NCI-H226 (cell line): ENCODE results near the gene LYRM4.

Experiments used
- DNase-seq: peaks from one replicate; pipeline ENCODE4 v3.0.0-alpha.2; 2015

The LYRM4 gene

DNA sequence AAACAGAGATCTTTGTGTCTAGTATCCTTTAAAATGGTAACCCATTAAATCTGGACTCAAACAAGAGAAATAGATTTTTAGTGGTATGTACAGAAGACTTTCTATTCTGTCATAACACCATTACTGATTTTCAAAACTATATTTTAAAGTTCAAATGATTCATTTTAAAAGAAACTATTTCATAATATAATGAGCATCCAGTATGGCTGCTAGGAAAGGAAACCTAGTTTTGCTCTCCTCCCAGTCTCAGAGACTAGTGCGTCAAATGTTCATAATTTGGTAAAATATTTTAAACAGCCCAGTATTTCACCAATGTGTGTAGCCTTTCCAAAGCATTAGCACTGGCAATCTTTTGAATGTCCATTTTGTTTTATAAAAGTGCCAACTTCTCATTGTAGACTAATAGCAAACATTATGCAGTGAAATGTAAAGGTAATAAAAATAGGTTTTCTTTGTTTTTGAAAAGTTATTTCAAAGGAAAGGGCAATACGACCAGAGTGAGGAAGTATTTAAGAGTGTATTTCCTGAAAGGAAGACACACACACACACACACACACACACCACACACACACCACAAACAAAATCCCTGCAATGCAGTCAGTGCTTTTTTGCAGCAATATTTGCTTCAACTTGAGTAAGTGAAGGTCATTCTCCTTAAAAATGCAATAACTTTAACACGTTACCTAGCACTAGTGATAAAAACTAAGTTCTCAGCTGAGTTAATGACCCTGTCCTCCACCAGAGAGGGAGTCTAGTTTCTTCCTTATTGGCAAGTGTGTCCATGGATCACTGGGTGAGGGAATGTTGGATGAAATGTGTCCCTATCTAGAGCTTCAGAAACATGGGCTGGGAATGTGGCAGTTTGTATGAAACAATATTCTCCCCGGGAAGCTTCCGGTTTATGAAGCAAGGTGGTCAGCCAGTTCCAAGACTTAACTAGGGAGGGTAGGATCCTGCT is 171.0 kb downstream of the LYRM4 start:
- no peak for DNase-seq

DNA sequence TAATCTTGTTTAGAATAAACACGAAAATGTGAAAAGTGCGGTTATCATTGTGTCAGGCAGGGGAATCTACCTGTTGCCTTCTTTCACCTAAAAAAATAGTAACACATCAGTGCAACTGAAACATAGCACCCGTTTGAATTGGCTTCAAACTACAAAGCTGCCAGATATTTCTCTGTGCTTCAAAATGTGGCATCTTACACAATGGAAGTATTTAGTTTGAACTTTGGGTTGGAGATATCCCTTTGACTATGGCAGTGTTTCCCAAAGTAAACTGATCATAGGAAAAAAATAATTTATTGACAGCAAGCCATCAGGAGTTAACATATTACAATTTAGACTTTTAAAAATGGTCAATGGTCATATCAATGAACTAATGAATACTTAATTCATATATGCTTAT is 172.0 kb downstream of the LYRM4 start:
- no peak for DNase-seq

- no peak for DNase-seq
Measured at GRCh38 chr6:5087389-5087788, 173.4 kb downstream of the LYRM4 start.

GRCh38 chr6:5086294-5086890 is 174.4 kb downstream of the LYRM4 start:
- DNase-seq: no peak

- DNase-seq: no peak
Measured at GRCh38 chr6:5085648-5086293, 175.0 kb downstream of the LYRM4 start.

GRCh38 chr6:5084781-5085647 is 175.7 kb downstream of the LYRM4 start, which contains the start of gene PPP1R3G:
Gene PPP1R3G (plus strand): TSS chr6:5085341. CDS start chr6:5085486, 145 bp downstream.
- DNase-seq: peak; percentile 23

- no peak for DNase-seq
Measured at GRCh38 chr6:5084360-5084780, 176.4 kb downstream of the LYRM4 start.

GRCh38 chr6:5083813-5084359 is 176.9 kb downstream of the LYRM4 start:
- DNase-seq: no peak

DNA sequence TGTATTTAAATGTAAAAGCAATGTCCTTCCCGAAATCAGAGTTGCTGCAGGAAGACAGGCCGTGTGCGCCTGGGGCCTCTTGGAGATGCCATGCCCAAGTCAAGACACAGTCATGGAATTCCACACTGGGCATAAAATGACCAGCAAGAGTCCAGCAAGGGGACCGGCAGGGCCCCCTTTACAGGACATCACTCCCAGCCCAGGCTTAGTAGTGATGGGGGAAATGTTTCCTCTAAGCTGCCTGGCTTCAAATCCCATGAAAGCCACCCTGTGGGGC is 177.5 kb downstream of the LYRM4 start:
- DNase-seq: no peak

DNA sequence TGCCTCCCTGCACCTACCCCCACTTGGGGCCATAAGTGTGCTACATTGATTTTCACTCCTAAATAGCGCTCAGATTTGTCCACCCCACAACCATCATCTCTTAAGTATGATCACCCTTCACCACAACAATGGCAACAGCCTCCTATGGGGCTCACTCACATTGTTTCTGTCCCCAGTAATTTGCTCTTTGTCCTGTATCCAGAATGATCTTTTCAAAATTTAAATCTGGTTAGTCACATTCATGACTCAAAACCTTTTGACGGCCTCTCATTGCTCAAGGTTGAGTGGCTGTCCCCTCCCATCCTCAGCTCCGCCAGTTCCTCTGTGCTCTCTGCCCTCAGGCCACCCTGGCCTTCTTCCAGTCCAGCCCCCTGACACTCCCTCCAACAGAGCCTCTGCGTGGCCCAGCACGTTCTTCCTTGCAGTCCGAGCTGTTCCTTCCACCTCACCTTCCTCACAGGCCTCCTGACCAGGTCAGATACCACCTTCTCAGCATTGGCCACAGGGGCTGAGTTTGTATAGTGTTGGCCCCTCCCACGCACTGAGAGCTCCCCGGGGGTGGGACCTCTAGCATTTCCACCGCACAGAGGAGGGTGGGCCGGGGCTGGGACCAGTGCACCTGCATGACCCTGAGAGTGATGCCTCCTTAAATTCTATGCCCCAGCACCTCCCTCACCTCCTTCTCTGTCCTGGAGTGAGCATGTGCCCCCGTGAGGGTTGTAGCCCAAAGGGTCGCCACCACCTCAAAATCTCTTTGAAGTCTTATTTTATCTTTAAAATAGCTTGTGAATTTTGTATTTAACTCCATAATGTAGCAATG is 178.1 kb downstream of the LYRM4 start:
- peak; percentile 77 for DNase-seq

DNA sequence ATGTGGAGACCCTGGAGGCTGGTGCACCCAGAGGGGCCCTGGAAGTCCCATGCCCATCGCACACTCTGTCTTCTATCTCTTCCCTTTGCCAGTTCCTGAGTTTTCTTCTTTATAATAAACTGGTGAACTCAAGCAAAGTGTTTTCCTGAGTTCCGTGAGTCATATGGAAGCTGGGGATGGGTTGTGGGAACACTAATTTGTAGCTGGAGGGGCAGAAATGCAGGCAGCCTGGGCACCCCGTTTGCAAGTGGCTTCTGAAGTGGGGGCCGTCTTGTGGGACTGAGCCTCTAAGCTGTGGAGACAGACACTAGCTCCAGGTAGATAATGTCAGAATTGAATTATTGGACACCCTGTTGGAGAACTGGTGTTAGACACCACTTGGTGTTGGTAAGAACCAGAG is 178.8 kb downstream of the LYRM4 start:
- DNase-seq: no peak

GRCh38 chr6:5081182-5081581 is 179.6 kb downstream of the LYRM4 start:
- no peak for DNase-seq

DNA sequence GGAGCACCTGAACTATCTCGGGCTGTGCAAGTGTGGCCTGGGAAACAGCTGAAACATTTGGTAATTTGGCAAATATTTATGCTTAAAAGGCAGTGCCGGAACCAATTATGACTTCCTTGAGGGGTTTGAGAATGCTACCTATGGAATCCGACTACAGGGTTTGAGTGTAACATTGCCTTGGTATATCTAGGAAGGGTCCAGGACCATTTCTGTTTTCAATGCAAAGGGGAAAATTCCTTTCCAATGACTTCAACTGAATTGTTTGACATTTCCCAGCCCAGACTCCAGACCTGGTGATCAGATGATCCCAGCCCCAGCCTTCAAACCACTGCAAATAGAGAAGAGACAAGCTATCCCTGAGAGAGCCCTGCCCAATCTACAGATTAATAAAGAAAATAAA is 180.2 kb downstream of the LYRM4 start:
- DNase-seq: no peak

GRCh38 chr6:5079692-5080091 is 181.1 kb downstream of the LYRM4 start:
- no peak for DNase-seq

GRCh38 chr6:5078121-5078669 is 182.6 kb downstream of the LYRM4 start:
- DNase-seq: no peak

GRCh38 chr6:5076931-5077330 is 183.8 kb downstream of the LYRM4 start:
- no peak for DNase-seq

GRCh38 chr6:5073992-5074391 is 186.8 kb downstream of the LYRM4 start:
- DNase-seq: no peak

DNA sequence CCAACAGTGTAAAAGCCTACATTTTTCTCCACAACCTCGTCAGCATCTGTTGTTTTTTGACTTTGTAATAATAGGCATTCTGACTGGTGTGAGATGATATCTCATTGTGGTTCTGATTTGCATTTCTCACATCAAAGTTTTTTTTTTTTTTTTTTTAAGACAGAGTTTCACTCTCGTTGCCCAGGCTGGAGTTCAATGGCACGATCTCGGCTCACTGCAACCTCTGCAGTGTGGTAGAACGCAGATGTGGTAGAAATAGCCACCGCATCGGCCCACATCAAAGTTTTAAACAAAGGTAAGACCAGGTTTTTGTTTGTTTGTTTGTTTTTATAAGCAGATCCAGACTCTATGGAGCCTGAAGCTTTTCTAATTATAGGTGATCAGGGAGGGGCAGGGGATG is 188.3 kb downstream of the LYRM4 start:
- DNase-seq: no peak

DNA sequence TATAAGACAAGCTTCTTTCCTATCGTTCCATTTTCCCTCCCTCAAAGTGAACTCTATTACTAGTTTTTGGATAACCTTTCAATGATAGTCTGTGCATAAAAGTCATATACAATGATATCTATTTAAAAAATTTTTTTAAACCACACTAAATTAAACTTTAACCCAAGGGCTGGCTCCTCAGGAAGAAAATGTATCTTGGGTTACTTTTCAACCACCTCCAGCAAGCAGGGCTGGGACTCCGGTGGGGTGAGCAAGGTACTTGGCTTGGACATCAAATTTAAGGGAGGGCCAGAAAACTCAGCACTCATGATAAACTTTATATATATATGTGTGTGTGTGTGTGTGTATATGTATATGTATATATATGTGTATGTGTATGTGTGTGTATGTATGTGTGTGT is 189.5 kb downstream of the LYRM4 start:
- DNase-seq: no peak

- DNase-seq: no peak
Measured at GRCh38 chr6:5068153-5068751, 192.5 kb downstream of the LYRM4 start.

GRCh38 chr6:5067305-5067704 is 193.4 kb downstream of the LYRM4 start:
- DNase-seq: no peak
